HEK293 (cell line): ENCODE measurements around the gene FERMT2.

Experiments
- CTCF ChIA-PET: fragments of 350-600 bp; formaldehyde crosslinking; extraction: SDS; loops from one replicate; lab custom pipeline; 2021; ENCODE audit warnings: antibody characterized with exemption; lab: Yijun Ruan, JAX
- POLR2A ChIA-PET: fragments of 300-600 bp; formaldehyde crosslinking; extraction: SDS; loops from one replicate; lab custom pipeline; 2020; ENCODE audit warnings: antibody characterized with exemption, inconsistent platforms; lab: Yijun Ruan, JAX
- H3K27ac ChIP-seq: fragments of 200-500 bp; sonication (Bioruptor generic); 2 replicates; pipeline ENCODE4 v1.5.1; 2014; ENCODE audit warnings: low read depth, low read length, control low read depth, inconsistent platforms; ENCODE audit errors: extremely low read depth
- H3K36me3 ChIP-seq, 2 experiments: fragments of 200-500 bp in 1 of 2; sonication (Bioruptor generic) in 1 of 2; 1 replicate in 1 of 2; 2 replicates in 1 of 2; pipeline ENCODE4 v1.5.1; 2014 to 2017; ENCODE audit warnings: inconsistent platforms in 2 of 2, low read length in 2 of 2; ENCODE audit not compliant: control insufficient read depth in 2 of 2, insufficient read depth in 1 of 2
- H3K4me1 ChIP-seq: fragments of 200-500 bp; sonication (Bioruptor generic); 2 replicates; pipeline ENCODE4 v1.5.1; 2014; ENCODE audit warnings: mild to moderate bottlenecking, low read length, inconsistent platforms; ENCODE audit not compliant: control insufficient read depth, insufficient read depth
- H3K4me3 ChIP-seq: 2 replicates; pipeline ENCODE4 v1.5.1; 2011; ENCODE audit warnings: low read depth, mild to moderate bottlenecking, control low read depth, low read length, moderate library complexity
- H3K9me3 ChIP-seq: fragments of 200-500 bp; sonication (Bioruptor generic); 2 replicates; pipeline ENCODE4 v1.5.1; 2014; ENCODE audit warnings: low read depth, low read length, inconsistent platforms; ENCODE audit not compliant: control insufficient read depth, insufficient read depth
- WT1 ChIP-seq: fragments of 450-650 bp; formaldehyde crosslinking; IDR thresholded peaks from 2 replicates; pipeline ENCODE4 v1.5.1; 2016; ENCODE audit warnings: missing biosample characterization, missing genetic modification characterization
- ZBTB6 ChIP-seq: fragments of 450-650 bp; formaldehyde crosslinking; IDR thresholded peaks from 2 replicates; pipeline ENCODE4 v1.5.1; 2017; ENCODE audit warnings: missing biosample characterization, missing genetic modification characterization
- ZBTB8A ChIP-seq: fragments of 450-650 bp; formaldehyde crosslinking; IDR thresholded peaks from 2 replicates; pipeline ENCODE4 v1.5.1; 2016; ENCODE audit warnings: missing biosample characterization, missing genetic modification characterization
- ZFP41 ChIP-seq: fragments of 450-650 bp; formaldehyde crosslinking; IDR thresholded peaks from 2 replicates; pipeline ENCODE4 v1.5.1; 2016; ENCODE audit warnings: missing biosample characterization, missing genetic modification characterization, borderline replicate concordance
- ZIC2 ChIP-seq: fragments of 450-650 bp; formaldehyde crosslinking; IDR thresholded peaks from 2 replicates; pipeline ENCODE4 v1.5.1; 2016; ENCODE audit warnings: missing biosample characterization, missing genetic modification characterization
- ZNF169 ChIP-seq: fragments of 450-650 bp; formaldehyde crosslinking; IDR thresholded peaks from 2 replicates; pipeline ENCODE4 v1.5.1; 2016; ENCODE audit warnings: missing biosample characterization, missing genetic modification characterization
- ZNF214 ChIP-seq: fragments of 450-650 bp; formaldehyde crosslinking; IDR thresholded peaks from 2 replicates; pipeline ENCODE4 v1.5.1; 2017; ENCODE audit warnings: missing biosample characterization, mild to moderate bottlenecking, missing genetic modification characterization, borderline replicate concordance
- ZNF24 ChIP-seq: fragments of 450-650 bp; formaldehyde crosslinking; IDR thresholded peaks from 2 replicates; pipeline ENCODE4 v1.5.1; 2016; ENCODE audit warnings: missing biosample characterization, missing genetic modification characterization
- ZNF26 ChIP-seq: fragments of 450-650 bp; formaldehyde crosslinking; IDR thresholded peaks from 2 replicates; pipeline ENCODE4 v1.5.1; 2016; ENCODE audit warnings: missing biosample characterization, missing genetic modification characterization
- ZNF354C ChIP-seq: fragments of 450-650 bp; formaldehyde crosslinking; IDR thresholded peaks from 2 replicates; pipeline ENCODE4 v1.5.1; 2016; ENCODE audit warnings: missing biosample characterization, missing genetic modification characterization, low read depth, borderline replicate concordance
- ZNF529 ChIP-seq: fragments of 450-650 bp; formaldehyde crosslinking; IDR thresholded peaks from 2 replicates; pipeline ENCODE4 v1.5.1; 2017; ENCODE audit warnings: missing genetic modification characterization, missing biosample characterization; ENCODE audit not compliant: insufficient replicate concordance
- ZNF600 ChIP-seq: fragments of 450-650 bp; formaldehyde crosslinking; IDR thresholded peaks from 2 replicates; pipeline ENCODE4 v1.5.1; 2016; ENCODE audit warnings: missing biosample characterization, missing genetic modification characterization
- ZNF704 ChIP-seq: fragments of 450-650 bp; formaldehyde crosslinking; IDR thresholded peaks from 2 replicates; pipeline ENCODE4 v1.5.1; 2016; ENCODE audit warnings: missing biosample characterization, missing genetic modification characterization
- ZNF707 ChIP-seq: fragments of 450-650 bp; formaldehyde crosslinking; IDR thresholded peaks from 2 replicates; pipeline ENCODE4 v1.5.1; 2016; ENCODE audit warnings: missing biosample characterization, missing genetic modification characterization
- ZSCAN5A ChIP-seq: fragments of 450-650 bp; formaldehyde crosslinking; IDR thresholded peaks from 2 replicates; pipeline ENCODE4 v1.5.1; 2016; ENCODE audit warnings: missing biosample characterization, missing genetic modification characterization
- TF ChIP-seq, protein P1 (sequence below): fragments of 450-650 bp; formaldehyde crosslinking; IDR thresholded peaks from 2 replicates; pipeline ENCODE4 v1.5.1; 2017; ENCODE audit warnings: missing biosample characterization, missing genetic modification characterization

Gene FERMT2

DNA sequence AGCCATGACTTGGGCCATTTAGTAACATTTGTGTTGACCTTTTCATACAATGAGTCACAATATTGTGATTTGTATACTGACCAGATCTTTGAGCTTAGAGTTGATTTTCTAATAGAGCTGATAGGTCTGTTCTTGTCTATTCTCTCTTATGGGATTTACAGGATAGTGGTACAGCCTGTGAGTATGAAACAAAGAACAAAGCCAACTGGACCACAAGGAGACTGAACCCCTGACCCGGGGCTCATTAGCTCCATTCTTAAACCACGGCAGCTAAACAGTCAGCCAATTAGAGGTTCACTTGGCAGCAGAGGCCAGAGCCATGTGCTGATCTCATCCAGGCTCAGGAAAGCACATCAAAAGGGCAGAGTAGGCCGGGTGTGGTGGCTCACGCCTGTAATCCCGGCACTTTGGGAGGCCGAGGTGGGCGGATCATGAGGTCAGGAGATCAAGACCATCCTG lies 100.4 kb downstream of the FERMT2 start:
- ChIA-PET CTCF (interaction anchor here (0.6 to 1.0 kb wide), 2 partner anchors 13 to 1631 kb away, joined by 3 read pairs; no protein-coding TSS in a partner anchor), POLR2A (no interaction called here)
- Histone ChIP-seq H3K4me1 (peaks cover 9% of the 10 kb centered on the region), H3K4me3 (no peak overlapping the region), H3K36me3 (no peaks in the 10 kb centered on the region), H3K27ac (no peak overlapping the region), H3K9me3 (no peaks in the 10 kb centered on the region)
- TF ChIP-seq ZNF354C (tag by site-specific recombination) = no peak
- no peak for TF ChIP-seq ZNF26 (tag by site-specific recombination)
- no peak for TF ChIP-seq ZBTB8A (tag by site-specific recombination)
- TF ChIP-seq ZNF600 (tag by site-specific recombination) = no peak
- TF ChIP-seq, protein P1, sequence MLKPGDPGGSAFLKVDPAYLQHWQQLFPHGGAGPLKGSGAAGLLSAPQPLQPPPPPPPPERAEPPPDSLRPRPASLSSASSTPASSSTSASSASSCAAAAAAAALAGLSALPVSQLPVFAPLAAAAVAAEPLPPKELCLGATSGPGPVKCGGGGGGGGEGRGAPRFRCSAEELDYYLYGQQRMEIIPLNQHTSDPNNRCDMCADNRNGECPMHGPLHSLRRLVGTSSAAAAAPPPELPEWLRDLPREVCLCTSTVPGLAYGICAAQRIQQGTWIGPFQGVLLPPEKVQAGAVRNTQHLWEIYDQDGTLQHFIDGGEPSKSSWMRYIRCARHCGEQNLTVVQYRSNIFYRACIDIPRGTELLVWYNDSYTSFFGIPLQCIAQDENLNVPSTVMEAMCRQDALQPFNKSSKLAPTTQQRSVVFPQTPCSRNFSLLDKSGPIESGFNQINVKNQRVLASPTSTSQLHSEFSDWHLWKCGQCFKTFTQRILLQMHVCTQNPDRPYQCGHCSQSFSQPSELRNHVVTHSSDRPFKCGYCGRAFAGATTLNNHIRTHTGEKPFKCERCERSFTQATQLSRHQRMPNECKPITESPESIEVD = no peak

DNA sequence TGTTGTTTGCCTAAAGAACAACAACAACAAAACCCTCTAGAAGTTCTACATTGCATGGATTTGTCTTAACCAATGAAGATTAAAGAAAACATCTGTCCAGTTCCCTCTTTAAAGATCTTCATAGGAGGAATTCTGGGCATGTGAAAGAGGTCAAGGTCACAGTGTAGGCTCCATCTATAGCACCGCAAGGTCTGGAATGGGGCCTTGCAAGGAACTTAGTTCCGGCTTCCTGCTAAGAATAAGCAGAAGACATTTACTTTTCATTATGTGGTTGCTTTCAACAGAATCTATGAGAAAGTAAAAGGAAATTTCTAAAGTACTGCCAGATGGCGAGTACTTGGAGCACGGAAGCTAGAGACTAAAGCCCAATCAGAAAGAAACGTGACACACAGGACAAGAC lies 102.2 kb downstream of the FERMT2 start:
- ChIA-PET CTCF (no interaction called here), POLR2A (no interaction called here)
- H3K4me3 ChIP-seq = no peak overlapping the region
- H3K36me3 ChIP-seq = no peaks in the 10 kb centered on the region
- no peaks in the 10 kb centered on the region for H3K9me3 ChIP-seq
- H3K27ac ChIP-seq = no peak overlapping the region
- TF ChIP-seq ZNF704 (tag by site-specific recombination) = no peak
- no peak for TF ChIP-seq ZFP41
- TF ChIP-seq ZSCAN5A (tag by site-specific recombination) = no peak
- no peak for TF ChIP-seq WT1 (tag by site-specific recombination)
- TF ChIP-seq ZNF214 (tag by site-specific recombination) = no peak
- TF ChIP-seq ZBTB6 (tag by site-specific recombination) = no peak
- no peak for TF ChIP-seq ZNF169
- TF ChIP-seq ZNF24 = no peak
- no peak for TF ChIP-seq ZIC2 (tag by site-specific recombination)
- no peak for TF ChIP-seq ZNF707
- TF ChIP-seq ZNF529 (tag by site-specific recombination) = no peak
- H3K4me1 ChIP-seq = peaks cover 9% of the 10 kb centered on the region
